Measurements from ENCODE around the gene CTDSPL2. TPM values are rescaled to one million over a fixed set of nuclear protein-coding genes. Genes with fewer than 3 reads are reported as not detected.
A peak's percentile ranks its signal among the peaks of the same experiment; 100 is the strongest.

The CTDSPL2 gene
- total RNA-seq, 1 experiment from 2014 or later, result 99.7 TPM

GRCh38 chr15:44414001-44414400, 13.4 kb upstream of the CTDSPL2 start:
- Histone ChIP-seq H3K4me1 (ENCODE audit: insufficient read depth, low read length, poor library complexity, severe bottlenecking) (no peaks in the 10 kb centered on the region), H3K36me3 (ENCODE audit: insufficient read depth, low read length, poor library complexity, severe bottlenecking) (no peaks in the 10 kb centered on the region), H3K4me3 (ENCODE audit: low read depth, low read length, poor library complexity, severe bottlenecking) (no peak overlapping the region), H3K27me3 (replicated peaks; ENCODE audit: insufficient read depth, low read depth, low read length, poor library complexity) (no peaks in the 10 kb centered on the region), H3K9me3 (ENCODE audit: low read depth, low read length, poor library complexity, severe bottlenecking) (no peaks in the 10 kb centered on the region), H3K27ac (ENCODE audit: low read depth, low read length, poor library complexity, severe bottlenecking) (no peak overlapping the region)
- ChIA-PET CTCF (no interaction called here), POLR2A (ENCODE audit: low non-redundant PET) (no interaction called here)
- TF ChIP-seq CTCF (conservative IDR thresholded peaks at IDR 0.05; ENCODE audit: low read depth, low read length) (no peak), EZH2 (IDR thresholded peaks at IDR 0.05; ENCODE audit: borderline replicate concordance, low read depth, low read length, poor library complexity, severe bottlenecking) (no peak)
- intact Hi-C loops (cut with micrococcal nuclease; ENCODE audit: unreplicated experiment), result no loop called here
- DNase-seq (ENCODE audit: low spot score), result no peak
- no TSS peak for BruUV-seq (replicated peaks)

GRCh38 chr15:44427756-44428724, 611 bp downstream of the CTDSPL2 start:
- CTCF ChIA-PET, result interaction anchor here (0.9 kb wide), 1 partner anchor 74 kb away, joined by 3 read pairs; no protein-coding TSS in a partner anchor
- POLR2A ChIA-PET (ENCODE audit: low non-redundant PET), result no interaction called here
- intact Hi-C loops (cut with micrococcal nuclease; ENCODE audit: unreplicated experiment), result loop anchor here (5.0 to 10.0 kb wide), 2 partner anchors 141 to 297 kb away; partner anchors contain the start of gene GOLM2
- Histone ChIP-seq H3K4me3 (ENCODE audit: low read depth, low read length, poor library complexity, severe bottlenecking) (peak overlapping the region; percentile 93), H3K27ac (ENCODE audit: low read depth, low read length, poor library complexity, severe bottlenecking) (peak overlapping the region; percentile 98), H3K4me1 (ENCODE audit: insufficient read depth, low read length, poor library complexity, severe bottlenecking) (peaks cover 3% of the 10 kb centered on the region), H3K9me3 (ENCODE audit: low read depth, low read length, poor library complexity, severe bottlenecking) (no peaks in the 10 kb centered on the region), H3K27me3 (replicated peaks; ENCODE audit: insufficient read depth, low read depth, low read length, poor library complexity) (no peaks in the 10 kb centered on the region), H3K36me3 (ENCODE audit: insufficient read depth, low read length, poor library complexity, severe bottlenecking) (no peaks in the 10 kb centered on the region)
- BruUV-seq (replicated peaks), result TSS peak; percentile 57
- peak; percentile 24 for DNase-seq (ENCODE audit: low spot score)
- TF ChIP-seq EZH2 (IDR thresholded peaks at IDR 0.05; ENCODE audit: borderline replicate concordance, low read depth, low read length, poor library complexity, severe bottlenecking) (no peak), CTCF (conservative IDR thresholded peaks at IDR 0.05; ENCODE audit: low read depth, low read length) (peak; percentile 22; the same call in 1 of the 2 replicates)

GRCh38 chr15:44435893-44436667, 8.7 kb downstream of the CTDSPL2 start:
- H3K9me3 ChIP-seq (ENCODE audit: low read depth, low read length, poor library complexity, severe bottlenecking), result no peaks in the 10 kb centered on the region
- POLR2A ChIA-PET (ENCODE audit: low non-redundant PET), result no interaction called here
- H3K4me1 ChIP-seq (ENCODE audit: insufficient read depth, low read length, poor library complexity, severe bottlenecking), result no peaks in the 10 kb centered on the region
- H3K36me3 ChIP-seq (ENCODE audit: insufficient read depth, low read length, poor library complexity, severe bottlenecking), result no peaks in the 10 kb centered on the region
- no TSS peak for BruUV-seq (replicated peaks)
- H3K4me3 ChIP-seq (ENCODE audit: low read depth, low read length, poor library complexity, severe bottlenecking), result no peak overlapping the region
- intact Hi-C loops (cut with micrococcal nuclease; ENCODE audit: unreplicated experiment), result no loop called here
- DNase-seq (ENCODE audit: low spot score), result no peak
- H3K27me3 ChIP-seq (replicated peaks; ENCODE audit: insufficient read depth, low read depth, low read length, poor library complexity), result no peaks in the 10 kb centered on the region
- TF ChIP-seq CTCF (conservative IDR thresholded peaks at IDR 0.05; ENCODE audit: low read depth, low read length) (no peak), EZH2 (IDR thresholded peaks at IDR 0.05; ENCODE audit: borderline replicate concordance, low read depth, low read length, poor library complexity, severe bottlenecking) (no peak)
- H3K27ac ChIP-seq (ENCODE audit: low read depth, low read length, poor library complexity, severe bottlenecking), result no peak overlapping the region
- CTCF ChIA-PET, result no interaction called here

All from A673 (cell line).